HCT116 (cell line): ENCODE data around the gene EXOC4. TPM values are rescaled to one million over a fixed set of nuclear protein-coding genes. Genes with fewer than 3 reads are reported as not detected.

Experiments used
- ATAC-seq: fragments of 200-7000 bp; cut with Tn5 transposase; 2 replicates; pipeline ENCODE4 v1.9.1; 2020; ENCODE audit warnings: mild to moderate bottlenecking, moderate library complexity
- BruUV-seq: library from RNA; stranded (reverse); fragments of 400-500 nt; replicated peaks from 2 replicates; lab custom pipeline; 2021; lab: Mats Ljungman, UMichigan
- CTCF ChIA-PET: fragments of 300-600 bp; sonication (Branson Sonifier 250); formaldehyde crosslinking; loops from one replicate; lab custom pipeline; 2021; ENCODE audit warnings: antibody characterized with exemption; lab: Charles Lee
- POLR2A ChIA-PET: fragments of 300-600, 350-600 bp; sonication (Branson Sonifier 250); formaldehyde crosslinking; loops from one replicate; lab custom pipeline; 2021; ENCODE audit warnings: antibody characterized with exemption; lab: Charles Lee
- RAD21 ChIA-PET, 2 experiments: fragments of 300-600 bp; sonication (Branson Sonifier 250); formaldehyde crosslinking; loops; one replicate each; lab custom pipeline; 2023; ENCODE audit warnings: low total read pairs in 2 of 2; ENCODE audit not compliant: uncharacterized antibody in 2 of 2, unreplicated experiment in 2 of 2, low non-redundant PET in 1 of 2; lab: Charles Lee
- DNase-seq: peaks from one replicate; pipeline ENCODE4 v3.0.0-alpha.2; 2010; ENCODE audit warnings: low read depth, low spot score
- H2AFZ ChIP-seq: fragments of 200-600 bp; shearing (Covaris generic), sonication (generic); 2 replicates; pipeline ENCODE4 v1.6.1; 2017; ENCODE audit warnings: low read depth, mixed run types, mixed read lengths, antibody characterized with exemption, low read length; ENCODE audit not compliant: poor library complexity, severe bottlenecking
- H3K27ac ChIP-seq: 2 replicates; pipeline ENCODE4 v1.5.1; 2012; ENCODE audit warnings: low read depth, low read length
- H3K27me3 ChIP-seq: fragments of 200-600 bp; sonication (generic); 2 replicates; pipeline ENCODE4 v1.6.1; 2016; ENCODE audit warnings: mixed run types, low read length, mixed read lengths; ENCODE audit not compliant: insufficient read depth
- H3K36me3 ChIP-seq, 2 experiments: fragments of 200-500 bp in 1 of 2; fragments of 200-600 bp in 1 of 2; sonication (Bioruptor generic) in 1 of 2; sonication (generic) in 1 of 2; 2 replicates each; pipeline versions ENCODE4 v1.5.1 to v1.6.1; 2014 to 2016; ENCODE audit warnings: low read length in 2 of 2, inconsistent platforms in 1 of 2, mixed read lengths in 1 of 2, mixed run types in 1 of 2; ENCODE audit not compliant: insufficient read depth in 2 of 2, control insufficient read depth in 1 of 2
- H3K4me1 ChIP-seq, 2 experiments: fragments of 200-600 bp in 1 of 2; sonication (generic) in 1 of 2; 2 replicates each; pipeline versions ENCODE4 v1.5.1 to v1.6.1; 2012 to 2017; ENCODE audit warnings: low read length in 2 of 2, inconsistent platforms in 1 of 2, mild to moderate bottlenecking in 1 of 2, mixed read lengths in 1 of 2, mixed run types in 1 of 2, moderate library complexity in 1 of 2; ENCODE audit not compliant: insufficient read depth in 2 of 2, control insufficient read depth in 1 of 2
- H3K4me2 ChIP-seq: fragments of 200-600 bp; sonication (generic); 2 replicates; pipeline ENCODE4 v1.6.1; 2017; ENCODE audit warnings: mixed run types, low read length, mixed read lengths
- H3K4me3 ChIP-seq, 2 experiments: fragments of 200-600 bp in 1 of 2; sonication (generic) in 1 of 2; replicated peaks in 1 of 2; 2 replicates each; pipeline ENCODE4 v1.5.1; 2011 to 2016; ENCODE audit warnings: low read length in 2 of 2, control low read depth in 1 of 2, low read depth in 1 of 2, mild to moderate bottlenecking in 1 of 2, mixed read lengths in 1 of 2, mixed run types in 1 of 2
- H3K79me2 ChIP-seq: fragments of 200-600 bp; sonication (generic); 2 replicates; pipeline ENCODE4 v1.6.1; 2017; ENCODE audit warnings: mild to moderate bottlenecking, mixed run types, low read length, moderate library complexity, mixed read lengths; ENCODE audit not compliant: insufficient read depth
- H3K9ac ChIP-seq: fragments of 200-600 bp; sonication (generic); 2 replicates; pipeline ENCODE4 v1.6.1; 2016; ENCODE audit warnings: low read length, mixed read lengths
- H3K9me2 ChIP-seq: fragments of 200-600 bp; sonication (generic), shearing (Covaris generic); 2 replicates; pipeline ENCODE4 v1.6.1; 2017; ENCODE audit warnings: mixed run types, mild to moderate bottlenecking, moderate library complexity; ENCODE audit not compliant: insufficient read depth
- H3K9me3 ChIP-seq, 2 experiments: fragments of 200-500 bp in 1 of 2; fragments of 200-600 bp in 1 of 2; sonication (Bioruptor generic) in 1 of 2; sonication (generic) in 1 of 2; 2 replicates each; pipeline ENCODE4 v1.6.1; 2014 to 2017; ENCODE audit warnings: low read length in 2 of 2, mixed read lengths in 2 of 2, inconsistent platforms in 1 of 2, low read depth in 1 of 2, mild to moderate bottlenecking in 1 of 2, mixed run types in 1 of 2, moderate library complexity in 1 of 2; ENCODE audit not compliant: control insufficient read depth in 1 of 2, insufficient read depth in 1 of 2
- H4K20me1 ChIP-seq: fragments of 200-600 bp; sonication (generic), shearing (Covaris generic); 2 replicates; pipeline ENCODE4 v1.6.1; 2017; ENCODE audit warnings: mixed run types, mild to moderate bottlenecking, moderate library complexity; ENCODE audit not compliant: insufficient read depth
- CEBPB ChIP-seq: IDR thresholded peaks from 2 replicates; pipeline ENCODE4 v1.6.1; 2012; ENCODE audit warnings: low read depth
- EZH2 ChIP-seq: fragments of 200-600 bp; sonication (generic); IDR thresholded peaks from 2 replicates; pipeline ENCODE4 v1.6.1; 2017; ENCODE audit warnings: antibody characterized with exemption, mixed run types
- FOSL1 ChIP-seq: IDR thresholded peaks from 2 replicates; pipeline ENCODE4 v1.6.1; 2012; ENCODE audit warnings: low read depth
- JUND ChIP-seq: IDR thresholded peaks from 2 replicates; pipeline ENCODE4 v1.6.1; 2012
- POLR2A ChIP-seq: IDR thresholded peaks from 2 replicates; pipeline ENCODE4 v1.7.0; 2011; ENCODE audit warnings: borderline replicate concordance; ENCODE audit not compliant: insufficient read depth, insufficient read length; ENCODE audit errors: extremely low read depth
- POLR2AphosphoS5 ChIP-seq: IDR thresholded peaks from 2 replicates; pipeline ENCODE4 v1.6.1; 2011; ENCODE audit warnings: mild to moderate bottlenecking, low read depth, low read length, moderate library complexity
- SIN3A ChIP-seq: IDR thresholded peaks from 2 replicates; pipeline ENCODE4 v1.6.1; 2012; ENCODE audit warnings: low read depth
- SP1 ChIP-seq: IDR thresholded peaks from 2 replicates; pipeline ENCODE4 v1.6.1; 2012; ENCODE audit warnings: low read depth
- SRF ChIP-seq: IDR thresholded peaks from 2 replicates; pipeline ENCODE4 v1.6.1; 2012; ENCODE audit warnings: low read depth
- TCF7L2 ChIP-seq: IDR thresholded peaks from 2 replicates; pipeline ENCODE4 v1.7.0; 2011; ENCODE audit warnings: borderline replicate concordance, inconsistent platforms; ENCODE audit not compliant: insufficient read depth, insufficient read length; ENCODE audit errors: extremely low read depth
- YY1 ChIP-seq: IDR thresholded peaks from 2 replicates; pipeline ENCODE4 v1.6.1; 2011; ENCODE audit warnings: low read length, low read depth, moderate library complexity, mild to moderate bottlenecking; ENCODE audit not compliant: insufficient replicate concordance; ENCODE audit errors: extremely low read depth
- ZNF274 ChIP-seq: fragments of 200-500 bp; sonication (Bioruptor generic); IDR thresholded peaks from 2 replicates; pipeline ENCODE4 v1.6.1; 2014; ENCODE audit warnings: mild to moderate bottlenecking, low read depth, low read length, inconsistent platforms
- intact Hi-C: fragments of 100-400 bp; cut with micrococcal nuclease; formaldehyde crosslinking; loops from 2 replicates; pipeline ENCODE4 v1.10.0; 2022
- total RNA-seq: library from RNA; stranded (reverse); gene quantifications from one replicate; pipeline ENCODE4 v1.2.1, GENCODE V29; 2021; ENCODE audit not compliant: unreplicated experiment
- TF ChIP-seq, protein P1 (sequence below): IDR thresholded peaks from 2 replicates; pipeline ENCODE4 v1.6.1; 2011; ENCODE audit warnings: mild to moderate bottlenecking, low read length, moderate library complexity; ENCODE audit not compliant: insufficient replicate concordance; ENCODE audit errors: extremely low read depth
- TF ChIP-seq, protein P2 (sequence below), 3 experiments: fragments of 200-600 bp in 1 of 3; sonication (generic) in 1 of 3; IDR thresholded peaks in 2 of 3; conservative IDR thresholded peaks in 1 of 3; 2 replicates each; pipeline ENCODE4 v1.5.1; 2012 to 2017; ENCODE audit warnings: low read depth in 2 of 3, low read length in 2 of 3, antibody characterized with exemption in 1 of 3, borderline replicate concordance in 1 of 3, control low read depth in 1 of 3, mild to moderate bottlenecking in 1 of 3, mixed read lengths in 1 of 3, mixed run types in 1 of 3, moderate library complexity in 1 of 3; ENCODE audit not compliant: insufficient read depth in 1 of 3
- TF ChIP-seq, protein P3 (sequence below): IDR thresholded peaks from 2 replicates; pipeline ENCODE4 v1.6.1; 2012
- TF ChIP-seq, protein P4 (sequence below): IDR thresholded peaks from 2 replicates; pipeline ENCODE4 v1.6.1; 2012; ENCODE audit warnings: low read depth

The EXOC4 gene
- total RNA-seq, 1 experiment from 2014 or later, result 40.3 TPM

DNA sequence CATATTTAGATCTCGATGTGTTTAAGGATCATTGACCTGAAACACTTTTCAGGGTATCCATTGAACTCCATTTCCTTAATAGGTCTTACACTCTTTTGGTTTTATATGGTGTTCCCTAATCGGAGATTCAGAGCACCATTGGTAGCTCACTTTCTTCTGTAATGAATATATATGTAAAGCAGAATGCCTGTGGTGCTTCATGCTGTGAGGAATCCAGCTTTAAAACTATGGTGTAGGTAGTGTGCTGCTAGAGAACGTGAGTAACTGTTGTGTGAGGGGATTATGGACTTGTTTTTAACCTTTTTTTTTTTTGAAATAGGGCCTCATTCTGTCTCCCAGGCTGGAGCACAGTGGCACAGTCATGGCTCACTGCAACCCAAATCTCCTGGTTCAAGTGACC, 497.4 kb downstream of the EXOC4 start (continued):
- TF ChIP-seq, protein P1, sequence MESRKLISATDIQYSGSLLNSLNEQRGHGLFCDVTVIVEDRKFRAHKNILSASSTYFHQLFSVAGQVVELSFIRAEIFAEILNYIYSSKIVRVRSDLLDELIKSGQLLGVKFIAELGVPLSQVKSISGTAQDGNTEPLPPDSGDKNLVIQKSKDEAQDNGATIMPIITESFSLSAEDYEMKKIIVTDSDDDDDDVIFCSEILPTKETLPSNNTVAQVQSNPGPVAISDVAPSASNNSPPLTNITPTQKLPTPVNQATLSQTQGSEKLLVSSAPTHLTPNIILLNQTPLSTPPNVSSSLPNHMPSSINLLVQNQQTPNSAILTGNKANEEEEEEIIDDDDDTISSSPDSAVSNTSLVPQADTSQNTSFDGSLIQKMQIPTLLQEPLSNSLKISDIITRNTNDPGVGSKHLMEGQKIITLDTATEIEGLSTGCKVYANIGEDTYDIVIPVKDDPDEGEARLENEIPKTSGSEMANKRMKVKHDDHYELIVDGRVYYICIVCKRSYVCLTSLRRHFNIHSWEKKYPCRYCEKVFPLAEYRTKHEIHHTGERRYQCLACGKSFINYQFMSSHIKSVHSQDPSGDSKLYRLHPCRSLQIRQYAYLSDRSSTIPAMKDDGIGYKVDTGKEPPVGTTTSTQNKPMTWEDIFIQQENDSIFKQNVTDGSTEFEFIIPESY, result no peak
- TF ChIP-seq, all 23 proteins: peak for 0

DNA sequence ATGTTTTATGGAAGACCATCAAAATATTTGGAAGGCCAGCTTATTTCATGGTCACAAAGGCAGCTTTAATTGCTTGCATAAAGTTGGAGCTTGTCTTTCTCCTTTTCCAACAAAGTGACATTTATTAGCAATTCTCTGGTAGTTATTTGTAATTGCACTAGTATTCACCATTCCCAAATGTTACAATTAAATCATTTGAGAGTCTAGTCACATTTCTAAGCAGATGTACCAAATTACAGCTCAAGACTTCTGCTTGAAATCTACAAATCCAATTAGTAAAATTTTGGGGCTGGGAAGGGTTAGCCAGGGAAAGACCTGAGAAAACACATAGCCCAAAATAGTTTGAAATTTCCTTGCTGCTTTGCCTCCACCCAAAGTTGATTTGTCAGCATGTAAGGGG, 498.2 kb downstream of the EXOC4 start:
- Histone ChIP-seq H3K9ac (no peak overlapping the region), H3K27me3 (no peaks in the 10 kb centered on the region), H3K9me3 (no peaks in the 10 kb centered on the region), H3K9me2 (no peaks in the 10 kb centered on the region), H4K20me1 (no peaks in the 10 kb centered on the region), H3K4me2 (no peak overlapping the region), H2AFZ (no peak overlapping the region), H3K79me2 (no peaks in the 10 kb centered on the region), H3K36me3 (no peaks in the 10 kb centered on the region), H3K4me1 (no peaks in the 10 kb centered on the region), H3K4me3 (no peak overlapping the region), H3K27ac (no peak overlapping the region)
- BruUV-seq, result no TSS peak
- POLR2A ChIA-PET, result no interaction called here
- DNase-seq (no peak), ATAC-seq (no peak)
- intact Hi-C loops, result no loop called here
- RAD21 ChIA-PET, result no interaction called here
- CTCF ChIA-PET, result no interaction called here
- TF ChIP-seq, protein P2, sequence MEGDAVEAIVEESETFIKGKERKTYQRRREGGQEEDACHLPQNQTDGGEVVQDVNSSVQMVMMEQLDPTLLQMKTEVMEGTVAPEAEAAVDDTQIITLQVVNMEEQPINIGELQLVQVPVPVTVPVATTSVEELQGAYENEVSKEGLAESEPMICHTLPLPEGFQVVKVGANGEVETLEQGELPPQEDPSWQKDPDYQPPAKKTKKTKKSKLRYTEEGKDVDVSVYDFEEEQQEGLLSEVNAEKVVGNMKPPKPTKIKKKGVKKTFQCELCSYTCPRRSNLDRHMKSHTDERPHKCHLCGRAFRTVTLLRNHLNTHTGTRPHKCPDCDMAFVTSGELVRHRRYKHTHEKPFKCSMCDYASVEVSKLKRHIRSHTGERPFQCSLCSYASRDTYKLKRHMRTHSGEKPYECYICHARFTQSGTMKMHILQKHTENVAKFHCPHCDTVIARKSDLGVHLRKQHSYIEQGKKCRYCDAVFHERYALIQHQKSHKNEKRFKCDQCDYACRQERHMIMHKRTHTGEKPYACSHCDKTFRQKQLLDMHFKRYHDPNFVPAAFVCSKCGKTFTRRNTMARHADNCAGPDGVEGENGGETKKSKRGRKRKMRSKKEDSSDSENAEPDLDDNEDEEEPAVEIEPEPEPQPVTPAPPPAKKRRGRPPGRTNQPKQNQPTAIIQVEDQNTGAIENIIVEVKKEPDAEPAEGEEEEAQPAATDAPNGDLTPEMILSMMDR (IDR thresholded peaks at IDR 0.05 in 2 of 3, conservative IDR thresholded peaks at IDR 0.05 in 1 of 3; ENCODE audit: borderline replicate concordance in 1 of 3, insufficient read depth in 1 of 3, low read depth in 2 of 3, low read length in 2 of 3), result no peak
- TF ChIP-seq, protein P3, sequence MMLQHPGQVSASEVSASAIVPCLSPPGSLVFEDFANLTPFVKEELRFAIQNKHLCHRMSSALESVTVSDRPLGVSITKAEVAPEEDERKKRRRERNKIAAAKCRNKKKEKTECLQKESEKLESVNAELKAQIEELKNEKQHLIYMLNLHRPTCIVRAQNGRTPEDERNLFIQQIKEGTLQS, result no peak
- TF ChIP-seq EZH2 (no peak), ZNF274 (no peak), CEBPB (no peak), TCF7L2 (no peak), POLR2AphosphoS5 (no peak), FOSL1 (no peak), SRF (no peak), YY1 (no peak), POLR2A (no peak), SP1 (no peak), SIN3A (no peak), JUND (no peak)
- TF ChIP-seq, protein P4, sequence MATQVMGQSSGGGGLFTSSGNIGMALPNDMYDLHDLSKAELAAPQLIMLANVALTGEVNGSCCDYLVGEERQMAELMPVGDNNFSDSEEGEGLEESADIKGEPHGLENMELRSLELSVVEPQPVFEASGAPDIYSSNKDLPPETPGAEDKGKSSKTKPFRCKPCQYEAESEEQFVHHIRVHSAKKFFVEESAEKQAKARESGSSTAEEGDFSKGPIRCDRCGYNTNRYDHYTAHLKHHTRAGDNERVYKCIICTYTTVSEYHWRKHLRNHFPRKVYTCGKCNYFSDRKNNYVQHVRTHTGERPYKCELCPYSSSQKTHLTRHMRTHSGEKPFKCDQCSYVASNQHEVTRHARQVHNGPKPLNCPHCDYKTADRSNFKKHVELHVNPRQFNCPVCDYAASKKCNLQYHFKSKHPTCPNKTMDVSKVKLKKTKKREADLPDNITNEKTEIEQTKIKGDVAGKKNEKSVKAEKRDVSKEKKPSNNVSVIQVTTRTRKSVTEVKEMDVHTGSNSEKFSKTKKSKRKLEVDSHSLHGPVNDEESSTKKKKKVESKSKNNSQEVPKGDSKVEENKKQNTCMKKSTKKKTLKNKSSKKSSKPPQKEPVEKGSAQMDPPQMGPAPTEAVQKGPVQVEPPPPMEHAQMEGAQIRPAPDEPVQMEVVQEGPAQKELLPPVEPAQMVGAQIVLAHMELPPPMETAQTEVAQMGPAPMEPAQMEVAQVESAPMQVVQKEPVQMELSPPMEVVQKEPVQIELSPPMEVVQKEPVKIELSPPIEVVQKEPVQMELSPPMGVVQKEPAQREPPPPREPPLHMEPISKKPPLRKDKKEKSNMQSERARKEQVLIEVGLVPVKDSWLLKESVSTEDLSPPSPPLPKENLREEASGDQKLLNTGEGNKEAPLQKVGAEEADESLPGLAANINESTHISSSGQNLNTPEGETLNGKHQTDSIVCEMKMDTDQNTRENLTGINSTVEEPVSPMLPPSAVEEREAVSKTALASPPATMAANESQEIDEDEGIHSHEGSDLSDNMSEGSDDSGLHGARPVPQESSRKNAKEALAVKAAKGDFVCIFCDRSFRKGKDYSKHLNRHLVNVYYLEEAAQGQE, result no peak
- TF ChIP-seq, protein P1, result no peak
